Body of pancreas (tissue), 4 donors: ENCODE measurements around the gene CACNG7. TPM values are rescaled to one million over a fixed set of nuclear protein-coding genes. Genes with fewer than 3 reads are reported as not detected.

Experiments used
- ATAC-seq: fragments of 150-250 bp; one replicate; pipeline ENCODE4 v1.9.1; 2016
- DNase-seq, 4 donors: peaks; one replicate each; pipeline ENCODE4 v3.0.0-alpha.2; 2019
- H3K27ac ChIP-seq, 4 donors: fragments of 200-600 bp; sonication (generic); 1 replicate in 3 of 4; 2 replicates in 1 of 4; pipeline versions ENCODE4 v1.5.1 to v1.6.1; 2016 to 2019; ENCODE audit warnings: mild to moderate bottlenecking in 1 of 4, mixed read lengths in 1 of 4, moderate library complexity in 1 of 4
- H3K27me3 ChIP-seq, 2 donors: fragments of 200-600 bp; sonication (generic); one replicate each; pipeline ENCODE4 v1.6.0; 2016; ENCODE audit warnings: mild to moderate bottlenecking in 1 of 2
- H3K36me3 ChIP-seq, 2 donors: fragments of 200-600 bp; sonication (generic); replicated peaks in 1 of 2; 2 replicates each; pipeline ENCODE4 v1.5.1; 2016; ENCODE audit warnings: low read depth in 2 of 2; ENCODE audit not compliant: insufficient read depth in 1 of 2
- H3K4me1 ChIP-seq: fragments of 200-600 bp; sonication (generic); one replicate; pipeline ENCODE4 v1.6.0; 2016
- H3K4me3 ChIP-seq, 2 donors: fragments of 200-600 bp; sonication (generic); 1 replicate in 1 of 2; 2 replicates in 1 of 2; pipeline ENCODE4 v1.5.1; 2016 to 2019
- H3K9me3 ChIP-seq, 3 donors: fragments of 200-600 bp; sonication (generic); 1 replicate in 2 of 3; 2 replicates in 1 of 3; pipeline ENCODE4 v1.5.1; 2016
- POLR2A ChIP-seq, 3 donors: fragments of 450-650 bp; IDR thresholded peaks; one replicate each; pipeline ENCODE4 v1.6.1; 2016; ENCODE audit warnings: antibody characterized with exemption in 3 of 3, mild to moderate bottlenecking in 2 of 3
- WGBS, 2 donors: methylation state at CpG; one replicate each; pipeline ENCODE4 v1.1.5; 2017; 5-methylcytosine and 5-hydroxymethylcytosine counted together
- intact Hi-C: fragments of 100-400 bp; cut with DNase I; formaldehyde crosslinking; loops from one replicate; pipeline ENCODE4 v1.15.1; 2023
- total RNA-seq, 2 donors: library from RNA; depleted of rRNA; stranded (reverse); fragments of >200 nt; gene quantifications; one replicate each; pipeline ENCODE4 v1.1.0, GENCODE V29; 2016
- TF ChIP-seq, protein P1 (sequence below), 7 experiments: fragments of 450-650 bp in 4 of 7; fragments of 200-600 bp in 3 of 7; sonication (generic) in 3 of 7; IDR thresholded peaks; one replicate each; pipeline ENCODE4 v1.5.1; 2016 to 2019; ENCODE audit warnings: antibody characterized with exemption in 7 of 7

CACNG7 gene
- total RNA-seq, 2 donors from 2014 or later, result not detected

GRCh38 chr19:53942001-53942786 is 33.1 kb downstream of the CACNG7 start:
- TF ChIP-seq, protein P1, sequence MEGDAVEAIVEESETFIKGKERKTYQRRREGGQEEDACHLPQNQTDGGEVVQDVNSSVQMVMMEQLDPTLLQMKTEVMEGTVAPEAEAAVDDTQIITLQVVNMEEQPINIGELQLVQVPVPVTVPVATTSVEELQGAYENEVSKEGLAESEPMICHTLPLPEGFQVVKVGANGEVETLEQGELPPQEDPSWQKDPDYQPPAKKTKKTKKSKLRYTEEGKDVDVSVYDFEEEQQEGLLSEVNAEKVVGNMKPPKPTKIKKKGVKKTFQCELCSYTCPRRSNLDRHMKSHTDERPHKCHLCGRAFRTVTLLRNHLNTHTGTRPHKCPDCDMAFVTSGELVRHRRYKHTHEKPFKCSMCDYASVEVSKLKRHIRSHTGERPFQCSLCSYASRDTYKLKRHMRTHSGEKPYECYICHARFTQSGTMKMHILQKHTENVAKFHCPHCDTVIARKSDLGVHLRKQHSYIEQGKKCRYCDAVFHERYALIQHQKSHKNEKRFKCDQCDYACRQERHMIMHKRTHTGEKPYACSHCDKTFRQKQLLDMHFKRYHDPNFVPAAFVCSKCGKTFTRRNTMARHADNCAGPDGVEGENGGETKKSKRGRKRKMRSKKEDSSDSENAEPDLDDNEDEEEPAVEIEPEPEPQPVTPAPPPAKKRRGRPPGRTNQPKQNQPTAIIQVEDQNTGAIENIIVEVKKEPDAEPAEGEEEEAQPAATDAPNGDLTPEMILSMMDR (IDR thresholded peaks at IDR 0.05), result no peak
- TF ChIP-seq POLR2A (IDR thresholded peaks at IDR 0.05), result no peak
- Histone ChIP-seq H3K4me1 (no peaks in the 10 kb centered on the region), H3K9me3 (no peaks in the 10 kb centered on the region), H3K27ac (no peak overlapping the region), H3K27me3 (peaks cover 0 to 11% of the 10 kb centered on the region in 2 donors), H3K36me3 (no peaks in the 10 kb centered on the region), H3K4me3 (no peak overlapping the region)
- WGBS, 2 donors, result 2 to 4% methylated on average over 35 to 55 of the region's 55 CpGs
- ATAC-seq (no peak), DNase-seq (no peak)
- intact Hi-C loops, result no loop called here

DNA sequence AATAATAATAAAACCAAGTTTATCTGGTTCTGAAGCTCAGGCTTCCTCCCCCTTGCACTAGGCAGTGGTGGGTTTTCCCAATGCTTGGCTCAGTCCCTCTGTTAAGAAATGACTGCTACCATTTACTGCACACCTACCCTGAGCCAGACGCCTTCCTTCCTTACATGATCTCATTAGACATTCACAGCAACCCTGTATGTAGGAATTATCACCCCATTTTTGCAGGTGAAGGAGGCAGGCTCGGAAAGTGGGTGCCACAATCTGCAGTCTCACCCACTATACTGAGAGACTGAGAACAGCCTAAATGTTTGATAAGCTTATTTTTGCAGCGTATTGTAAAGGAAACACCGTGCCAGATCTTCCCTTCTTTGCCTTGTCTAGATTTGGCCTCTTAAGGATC is 35.3 kb downstream of the CACNG7 start:
- 50 to 67% methylated on average over 4 of the region's 4 CpGs for WGBS, 2 donors
- ATAC-seq (no peak), DNase-seq (no peak)
- intact Hi-C loops, result no loop called here
- Histone ChIP-seq H3K9me3 (no peaks in the 10 kb centered on the region), H3K27ac (no peak overlapping the region), H3K4me3 (no peak overlapping the region), H3K36me3 (no peaks in the 10 kb centered on the region), H3K27me3 (peaks cover 0 to 11% of the 10 kb centered on the region in 2 donors), H3K4me1 (no peaks in the 10 kb centered on the region)
- TF ChIP-seq, protein P1 (IDR thresholded peaks at IDR 0.05), result no peak
- no peak for TF ChIP-seq POLR2A (IDR thresholded peaks at IDR 0.05)

DNA sequence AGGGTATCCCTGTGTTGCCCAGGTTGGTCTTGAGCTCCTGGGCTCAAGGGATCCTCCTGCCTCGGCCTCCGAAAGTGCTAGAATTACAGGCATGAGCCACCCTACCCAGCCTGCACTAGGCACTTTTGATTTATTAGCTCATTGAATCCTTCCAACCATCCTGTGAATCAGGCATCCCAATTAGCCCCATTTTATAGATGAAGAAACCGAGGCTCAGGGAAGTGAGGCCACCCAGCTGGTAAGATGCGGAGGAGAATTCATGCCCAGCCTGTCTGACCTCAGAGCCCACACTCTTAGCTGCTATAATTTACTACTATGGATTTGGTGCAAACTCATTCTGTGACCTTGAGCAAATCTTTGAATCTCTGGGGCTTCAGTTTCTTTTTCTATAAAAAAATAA is 35.9 kb downstream of the CACNG7 start:
- Histone ChIP-seq H3K36me3 (no peaks in the 10 kb centered on the region), H3K9me3 (no peaks in the 10 kb centered on the region), H3K4me1 (no peaks in the 10 kb centered on the region), H3K27me3 (peaks cover 0 to 11% of the 10 kb centered on the region in 2 donors), H3K27ac (no peak overlapping the region), H3K4me3 (no peak overlapping the region)
- TF ChIP-seq, protein P1 (IDR thresholded peaks at IDR 0.05), result no peak
- TF ChIP-seq POLR2A (IDR thresholded peaks at IDR 0.05), result no peak
- 55 to 67% methylated on average over 3 to 4 of the region's 4 CpGs for WGBS, 2 donors
- intact Hi-C loops, result no loop called here
- DNase-seq, result no peak
- ATAC-seq, result no peak

DNA sequence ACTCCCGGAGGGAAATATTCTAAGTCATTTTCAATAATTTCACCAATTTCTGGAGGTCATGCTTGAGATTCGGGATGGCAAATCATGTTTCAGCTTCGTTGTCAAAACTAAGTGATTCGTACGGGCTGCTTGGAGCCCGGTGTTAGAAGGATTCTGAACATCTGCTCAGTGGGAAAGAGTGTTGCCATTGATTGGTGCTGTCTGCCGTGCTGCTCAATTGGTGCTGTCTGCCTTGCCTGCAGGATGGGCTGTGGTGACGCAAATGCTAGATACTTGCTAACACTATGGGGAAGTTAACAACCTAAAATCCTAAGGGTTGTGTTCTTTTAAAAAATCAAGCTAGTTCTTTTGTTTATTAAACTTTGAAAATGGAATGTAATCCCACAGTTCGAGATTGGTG is 36.4 kb downstream of the CACNG7 start:
- TF ChIP-seq, protein P1 (IDR thresholded peaks at IDR 0.05), result no peak
- no peak for TF ChIP-seq POLR2A (IDR thresholded peaks at IDR 0.05)
- no peak for DNase-seq
- intact Hi-C loops, result no loop called here
- WGBS, 2 donors, result 28 to 35% methylated on average over 9 of the region's 9 CpGs
- ATAC-seq, result no peak
- Histone ChIP-seq H3K36me3 (no peaks in the 10 kb centered on the region), H3K27ac (no peak overlapping the region), H3K4me3 (no peak overlapping the region), H3K27me3 (peaks cover 0 to 11% of the 10 kb centered on the region in 2 donors), H3K4me1 (no peaks in the 10 kb centered on the region), H3K9me3 (no peaks in the 10 kb centered on the region)

DNA sequence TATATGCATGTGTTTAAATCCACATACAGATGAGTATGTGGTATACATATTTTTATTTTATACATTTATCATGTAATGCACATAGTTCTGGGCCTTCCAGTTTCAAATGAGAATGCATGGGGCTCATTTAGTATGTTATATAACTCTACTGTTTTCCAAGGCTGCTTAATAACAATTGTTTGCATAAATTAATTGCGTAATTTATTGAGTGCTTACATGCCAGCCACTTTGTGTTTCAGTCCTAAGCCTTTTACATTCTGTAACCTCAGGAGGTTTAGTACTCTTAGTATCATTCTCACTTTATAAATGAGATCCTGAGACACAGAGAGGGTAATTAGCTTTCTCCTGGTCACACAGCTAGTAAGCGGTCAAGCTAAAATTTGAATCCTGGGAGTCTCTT is 36.9 kb downstream of the CACNG7 start:
- DNase-seq (no peak), ATAC-seq (no peak)
- WGBS, 2 donors, result 86 to 87% methylated on average over 2 of the region's 2 CpGs
- Histone ChIP-seq H3K4me3 (no peak overlapping the region), H3K36me3 (no peaks in the 10 kb centered on the region), H3K27me3 (peaks cover 0 to 11% of the 10 kb centered on the region in 2 donors), H3K9me3 (no peaks in the 10 kb centered on the region), H3K4me1 (no peaks in the 10 kb centered on the region), H3K27ac (no peak overlapping the region)
- TF ChIP-seq, protein P1 (IDR thresholded peaks at IDR 0.05), result no peak
- TF ChIP-seq POLR2A (IDR thresholded peaks at IDR 0.05), result no peak
- intact Hi-C loops, result no loop called here
